ENCODE measurements around the gene ZNHIT3.

Gene ZNHIT3

GRCh38 chr17:36545077-36545464, 58.6 kb downstream of the ZNHIT3 start:
- no peak for TF ChIP-seq SIN3A (IDR thresholded peaks at IDR 0.05; ENCODE audit: borderline replicate concordance, insufficient read depth, low read length)
- TF ChIP-seq REST (IDR thresholded peaks at IDR 0.05; ENCODE audit: insufficient read depth in 1 of 2, low read depth in 2 of 2, low read length in 2 of 2), result no peak
- TF ChIP-seq FOXP2 (optimal IDR thresholded peaks at IDR 0.05; ENCODE audit: borderline replicate concordance, extremely low read depth, extremely low read length, insufficient read depth), result no peak
- TF ChIP-seq TAF1 (IDR thresholded peaks at IDR 0.05; ENCODE audit: borderline replicate concordance, insufficient read depth, low read length), result no peak; the same call in 1 of the 2 replicates
- no peak; the same call in 1 of the 2 replicates for TF ChIP-seq POLR2AphosphoS5 (IDR thresholded peaks at IDR 0.05; ENCODE audit: low read depth, low read length)
